HepG2 (cell line): ENCODE results near the gene NUDT16. TPM values are rescaled to one million over a fixed set of nuclear protein-coding genes. Genes with fewer than 3 reads are reported as not detected.

Source experiments
- DMAP1 ChIP-seq: IDR thresholded peaks from 2 replicates; pipeline ENCODE4 v1.6.1; 2016
- ETV5 ChIP-seq: IDR thresholded peaks from 2 replicates; pipeline ENCODE4 v1.6.1; 2018; ENCODE audit warnings: missing biosample characterization, missing genetic modification reagents, inconsistent platforms, borderline replicate concordance
- IRF9 ChIP-seq: sonication (generic); formaldehyde crosslinking; IDR thresholded peaks from 2 replicates; pipeline ENCODE4 v1.8.0; 2022; ENCODE audit warnings: missing genetic modification reagents, mild to moderate bottlenecking, borderline replicate concordance
- NFAT5 ChIP-seq: sonication (generic); formaldehyde crosslinking; IDR thresholded peaks from 2 replicates; pipeline ENCODE4 v1.4.0; 2020; ENCODE audit warnings: missing genetic modification reagents
- ZBTB40 ChIP-seq, 2 experiments: fragments of 450-650 bp in 1 of 2; sonication (generic) in 1 of 2; formaldehyde crosslinking in 1 of 2; IDR thresholded peaks; 2 replicates each; pipeline versions ENCODE4 v1.6.1 to v1.8.0; 2016 to 2022; ENCODE audit warnings: antibody characterized with exemption in 1 of 2, mild to moderate bottlenecking in 1 of 2, missing genetic modification reagents in 1 of 2
- ZFP41 ChIP-seq: sonication (generic); formaldehyde crosslinking; IDR thresholded peaks from 2 replicates; pipeline ENCODE4 v1.4.0; 2020; ENCODE audit warnings: mild to moderate bottlenecking, missing genetic modification reagents, borderline replicate concordance
- ZNF225 ChIP-seq: sonication (generic); formaldehyde crosslinking; IDR thresholded peaks from 2 replicates; pipeline ENCODE4 v1.4.0; 2020; ENCODE audit warnings: mild to moderate bottlenecking, missing genetic modification reagents
- ZNF607 ChIP-seq: sonication (generic); formaldehyde crosslinking; IDR thresholded peaks from 2 replicates; pipeline ENCODE4 v1.5.1; 2020; ENCODE audit warnings: missing genetic modification reagents, mild to moderate bottlenecking, borderline replicate concordance
- ZNF773 ChIP-seq: sonication (generic); formaldehyde crosslinking; IDR thresholded peaks from 2 replicates; pipeline ENCODE4 v1.4.0; 2020; ENCODE audit warnings: missing genetic modification reagents, borderline replicate concordance
- ZNF792 ChIP-seq: IDR thresholded peaks from 2 replicates; pipeline ENCODE4 v1.6.1; 2016
- polyA plus RNA-seq, 8 experiments: library from polyadenylated mRNA; depleted of rRNA in 3 of 8; stranded (reverse) in 7 of 8; unstranded in 1 of 8; fragments of >200 nt; fragmentation: Illumina TruSeq in 4 of 8; extraction: Trizol in 4 of 8; gene quantifications; 2 replicates each; pipeline versions ENCODE4 v1.2.1 to v1.2.3, GENCODE V29; 2011 to 2016; ENCODE audit warnings: low read depth in 4 of 8, missing spikeins in 1 of 8, mixed read lengths in 1 of 8; ENCODE audit not compliant: insufficient read depth in 1 of 8
- total RNA-seq, 5 experiments: library from RNA; depleted of rRNA; stranded (reverse); fragments of >200 nt; fragmentation: Illumina TruSeq; extraction: Trizol; gene quantifications; 2 replicates each; pipeline ENCODE4 v1.2.3, GENCODE V29; 2016; ENCODE audit warnings: low read depth in 1 of 5

NUDT16 gene
- total and polyA plus RNA-seq, 2 of the 13 experiments (the other 11 are each of a cell fraction or from before 2014, with no cell fraction given) = 5.4 to 14.8 TPM

GRCh38 chr3:131381445-131382291 lies at the start of gene NUDT16 (continued):
- TF ChIP-seq ZBTB40 (IDR thresholded peaks at IDR 0.05) (no peak), ZBTB40 (CRISPR knock-in tag; IDR thresholded peaks at IDR 0.05) (no peak; the same call in 1 of the 2 replicates), IRF9 (CRISPR knock-in tag) (peak; percentile 64; the same call in 1 of the 2 replicates), DMAP1 (CRISPR knock-in tag) (peak; percentile 85), ETV5 (peak; percentile 24; the same call in 1 of the 2 replicates), ZNF792 (CRISPR knock-in tag) (peak; percentile 15; the same call in 1 of the 2 replicates), ZNF773 (CRISPR knock-in tag) (peak; percentile 64; the same call in 1 of the 2 replicates), ZFP41 (peak; percentile 65; the same call in 1 of the 2 replicates), ZNF225 (no peak), NFAT5 (CRISPR knock-in tag) (peak; percentile 68; the same call in 1 of the 2 replicates), ZNF607 (CRISPR knock-in tag) (peak; percentile 89)
